ENCODE measurements around the gene RP9. TPM values are rescaled to one million over a fixed set of nuclear protein-coding genes. Genes with fewer than 3 reads are reported as not detected.
A peak's percentile ranks its signal among the peaks of the same experiment; 100 is the strongest.

Gene RP9
- total and polyA plus RNA-seq, 9 of the 15 experiments (the other 6 are each of a cell fraction or from before 2014, with no cell fraction given) = 10.7 to 44.8 (median 33.4) TPM

DNA sequence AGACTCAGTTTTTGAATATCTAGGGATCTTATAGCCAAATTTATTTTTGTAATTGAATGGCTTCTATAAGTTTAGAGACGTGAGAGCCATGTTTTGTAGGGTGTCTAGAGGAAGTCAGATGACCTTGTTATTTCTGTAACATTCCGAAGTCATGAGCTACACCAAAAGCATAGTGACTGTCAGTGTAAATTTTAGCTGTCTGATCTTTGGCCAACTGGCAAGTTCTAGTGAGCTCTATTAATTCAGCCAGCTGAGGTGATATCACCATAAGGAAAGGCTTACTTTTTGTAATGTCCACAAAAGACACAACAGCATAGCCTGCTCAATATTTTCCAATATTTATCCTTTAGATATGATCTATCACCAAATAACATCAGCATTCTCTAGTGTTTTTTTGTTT is 36.7 kb downstream of the RP9 start:
- Histone ChIP-seq H3K4me2 (ENCODE audit: insufficient read depth, low read length) (no peak overlapping the region), H2AFZ (ENCODE audit: low read depth, low read length) (0 out of 2 replicates have a peak overlapping the region, but pooled peaks have one; percentile 0)
- TF ChIP-seq TCF3 (CRISPR knock-in tag; IDR thresholded peaks at IDR 0.05) (no peak), EP300 (IDR thresholded peaks at IDR 0.05; ENCODE audit: low read length) (no peak), ZNF175 (CRISPR knock-in tag; IDR thresholded peaks at IDR 0.05; ENCODE audit: low read depth) (no peak), PCBP1 (IDR thresholded peaks at IDR 0.05; ENCODE audit: low read depth, low read length, poor library complexity, severe bottlenecking) (no peak), STAG1 (CRISPR knock-in tag; IDR thresholded peaks at IDR 0.05; ENCODE audit: borderline replicate concordance) (no peak), E2F3 (CRISPR knock-in tag; IDR thresholded peaks at IDR 0.05) (no peak), RBM34 (IDR thresholded peaks at IDR 0.05; ENCODE audit: borderline replicate concordance, insufficient read depth, low read length) (no peak), CTCF (IDR thresholded peaks at IDR 0.05 in 2 of 3, conservative IDR thresholded peaks at IDR 0.05 in 1 of 3; ENCODE audit: insufficient read depth in 2 of 3, low read depth in 1 of 3, low read length in 3 of 3) (no peak), EGR1 (conservative IDR thresholded peaks at IDR 0.05) (no peak)

More for the DNA sequence above, 36.7 kb downstream of the RP9 start:
- ChIA-PET POLR2A (interaction anchor here (2.3 kb wide), 1 partner anchor 10 kb away, joined by 12 read pairs; the partner anchor contains the start of gene NT5C3A), CTCF (ENCODE audit: low intra/inter-chr PET ratio) (no interaction called here)
- H3K79me2 ChIP-seq (ENCODE audit: control insufficient read depth, insufficient read depth, low read length) = no peaks in the 10 kb centered on the region
- 8% methylated on average over 2 of the region's 2 CpGs for WGBS (ENCODE audit: insufficient coverage, low coverage, missing lambda C conversion rate)
- H3K27me3 ChIP-seq (ENCODE audit: control insufficient read depth in 2 of 2, insufficient read depth in 2 of 2, low read length in 2 of 2) = no peaks in the 10 kb centered on the region; a peak in 1 of 5 replicates
- intact Hi-C loops (cut with micrococcal nuclease) = no loop called here
- no TSS peak for BruUV-seq (replicated peaks)
- no peaks in the 10 kb centered on the region for H3K36me3 ChIP-seq (ENCODE audit: control insufficient read depth, insufficient read depth, low read length)
- H3K4me3 ChIP-seq = no peak overlapping the region
- H3K27ac ChIP-seq (ENCODE audit: extremely low read depth, low read depth, low read length) = no peak overlapping the region
- FAIRE-seq (no peak), ATAC-seq (no peak), DNase-seq (ENCODE audit: extremely low read depth in 1 of 4, low spot score in 3 of 4) (no peak)
- H3K9me1 ChIP-seq (ENCODE audit: control insufficient read depth, insufficient read depth, low read length) = no peaks in the 10 kb centered on the region
- no peaks in the 10 kb centered on the region for H4K20me1 ChIP-seq (replicated peaks; ENCODE audit: control insufficient read depth, insufficient read depth, low read length)
- H3K4me1 ChIP-seq (replicated peaks in 1 of 2; ENCODE audit: control insufficient read depth in 2 of 2, insufficient read depth in 2 of 2, low read length in 2 of 2) = no peaks in the 10 kb centered on the region; a peak in 1 of 5 replicates
- no peak overlapping the region for H3K9ac ChIP-seq (ENCODE audit: insufficient read depth in 1 of 2, low read depth in 2 of 2, low read length in 2 of 2)
- H3K9me3 ChIP-seq (replicated peaks; ENCODE audit: control insufficient read depth, insufficient read depth, low read depth, low read length) = peaks cover 10% of the 10 kb centered on the region
- in situ Hi-C loops (cut with MboI) = no loop called here
